Effector memory CD4-positive, alpha-beta T cell (primary cell): Measurements from ENCODE around the gene ZDHHC14.

ENCODE experiments used
- DNase-seq, 3 donors: peaks; one replicate each; pipeline ENCODE4 v3.0.0-alpha.2; 2020
- H3K27ac ChIP-seq: 2 replicates; pipeline ENCODE4 v1.7.0; 2013; ENCODE audit warnings: mild to moderate bottlenecking, low read length, moderate library complexity; ENCODE audit not compliant: insufficient read depth, poor library complexity, severe bottlenecking
- H3K27me3 ChIP-seq: replicated peaks from 2 replicates; pipeline ENCODE4 v1.7.0; 2013; ENCODE audit warnings: mild to moderate bottlenecking, low read length; ENCODE audit not compliant: insufficient read depth, control insufficient read depth, poor library complexity, severe bottlenecking
- H3K36me3 ChIP-seq: 2 replicates; pipeline ENCODE4 v1.7.0; 2013; ENCODE audit warnings: mild to moderate bottlenecking, low read length, moderate library complexity; ENCODE audit not compliant: control insufficient read depth, insufficient read depth
- H3K4me1 ChIP-seq: 2 replicates; pipeline ENCODE4 v1.7.0; 2013; ENCODE audit warnings: low read length, mild to moderate bottlenecking; ENCODE audit not compliant: control insufficient read depth, insufficient read depth, poor library complexity, severe bottlenecking
- H3K4me3 ChIP-seq: 2 replicates; pipeline ENCODE4 v1.7.0; 2013; ENCODE audit warnings: low read length, low read depth, mild to moderate bottlenecking; ENCODE audit not compliant: insufficient read depth, poor library complexity, severe bottlenecking
- H3K9me3 ChIP-seq: 2 replicates; pipeline ENCODE4 v1.7.0; 2013; ENCODE audit warnings: mild to moderate bottlenecking, low read length, moderate library complexity; ENCODE audit not compliant: control insufficient read depth

The ZDHHC14 gene

DNA sequence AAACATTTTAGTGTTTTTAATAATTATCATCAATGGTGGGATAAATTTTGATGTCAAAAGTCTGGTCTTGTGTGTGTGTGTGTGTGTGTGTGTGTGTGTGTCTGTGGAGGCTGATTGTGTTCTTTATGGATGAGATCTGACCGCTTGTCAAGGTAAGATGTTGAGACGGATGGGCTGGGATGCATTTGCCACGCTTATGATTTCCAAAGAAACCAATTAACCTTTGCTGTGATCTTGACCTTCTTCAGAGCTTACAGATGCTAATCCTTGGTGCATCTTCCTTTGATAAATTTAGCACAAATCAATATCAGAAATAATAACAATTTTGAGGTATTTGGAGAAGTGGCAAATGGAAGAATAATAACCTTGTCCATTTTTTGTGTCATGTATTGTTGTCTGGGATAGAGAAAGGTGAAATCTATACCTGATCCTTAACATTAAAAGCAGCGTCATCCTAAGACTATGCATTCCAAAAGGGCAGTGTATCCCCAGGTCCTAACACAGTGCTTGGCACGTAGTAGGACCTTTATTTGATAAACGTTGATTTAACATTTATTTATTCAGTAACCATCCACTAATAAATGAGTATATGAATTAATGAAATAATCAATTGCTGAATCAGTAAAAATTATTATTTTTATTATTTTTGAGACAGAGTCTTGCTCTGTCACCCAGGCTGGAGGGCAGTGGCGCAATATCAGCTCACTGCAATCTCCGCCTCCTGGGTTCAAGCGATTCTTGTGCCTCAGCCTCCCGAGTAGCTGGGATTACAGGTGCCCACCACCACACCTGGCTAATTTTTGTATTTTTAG, 70.1 kb downstream of the ZDHHC14 start:
- H3K4me3 ChIP-seq: no peak overlapping the region
- DNase-seq: no peak
- no peaks in the 10 kb centered on the region for H3K9me3 ChIP-seq
- H3K4me1 ChIP-seq: no peaks in the 10 kb centered on the region
- no peaks in the 10 kb centered on the region for H3K27me3 ChIP-seq
- H3K36me3 ChIP-seq: no peaks in the 10 kb centered on the region
- H3K27ac ChIP-seq: no peak overlapping the region

DNA sequence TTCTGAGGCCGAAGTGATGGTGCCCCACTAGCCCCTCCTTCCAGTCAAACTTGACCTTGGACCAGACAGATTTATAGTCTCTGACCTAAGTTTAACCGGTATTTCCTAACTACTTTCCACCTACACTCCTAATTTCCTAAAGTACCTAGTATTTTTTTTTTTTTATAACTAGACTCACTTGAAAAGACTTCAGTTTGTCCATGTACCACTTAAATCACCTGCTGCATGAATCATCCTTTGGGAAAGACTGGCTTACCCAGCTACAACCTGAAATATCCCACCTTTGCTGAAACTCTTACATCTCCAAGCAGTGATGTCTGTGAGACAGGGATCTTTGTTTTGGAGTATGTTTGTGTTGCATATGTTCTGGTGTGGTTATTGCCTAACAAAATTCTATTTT, 71.1 kb downstream of the ZDHHC14 start:
- H3K4me1 ChIP-seq: no peaks in the 10 kb centered on the region
- no peak overlapping the region for H3K4me3 ChIP-seq
- no peak for DNase-seq
- H3K9me3 ChIP-seq: no peaks in the 10 kb centered on the region
- H3K36me3 ChIP-seq: no peaks in the 10 kb centered on the region
- no peak overlapping the region for H3K27ac ChIP-seq
- no peaks in the 10 kb centered on the region for H3K27me3 ChIP-seq

DNA sequence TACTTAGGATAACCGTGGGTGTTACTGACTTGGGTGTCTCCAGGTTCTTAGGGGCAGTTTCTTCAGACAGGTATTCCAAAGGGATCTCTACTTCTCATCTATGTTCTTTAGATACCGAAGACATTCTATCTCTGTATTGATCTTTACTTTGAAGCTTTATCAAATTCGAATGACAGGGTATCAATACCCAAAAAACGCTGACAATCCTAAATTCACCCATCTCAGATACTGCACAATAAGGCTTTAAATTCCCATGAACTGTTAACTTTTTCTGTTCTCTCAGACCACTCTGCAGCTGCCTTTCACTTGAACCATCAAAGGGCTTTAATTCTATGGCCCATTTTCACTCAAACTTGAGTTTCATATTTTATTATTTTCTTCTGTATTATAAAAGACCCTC, 72.1 kb downstream of the ZDHHC14 start:
- no peak overlapping the region for H3K4me3 ChIP-seq
- H3K27me3 ChIP-seq: no peaks in the 10 kb centered on the region
- no peak overlapping the region for H3K27ac ChIP-seq
- H3K9me3 ChIP-seq: no peaks in the 10 kb centered on the region
- no peaks in the 10 kb centered on the region for H3K4me1 ChIP-seq
- H3K36me3 ChIP-seq: no peaks in the 10 kb centered on the region
- DNase-seq: no peak

DNA sequence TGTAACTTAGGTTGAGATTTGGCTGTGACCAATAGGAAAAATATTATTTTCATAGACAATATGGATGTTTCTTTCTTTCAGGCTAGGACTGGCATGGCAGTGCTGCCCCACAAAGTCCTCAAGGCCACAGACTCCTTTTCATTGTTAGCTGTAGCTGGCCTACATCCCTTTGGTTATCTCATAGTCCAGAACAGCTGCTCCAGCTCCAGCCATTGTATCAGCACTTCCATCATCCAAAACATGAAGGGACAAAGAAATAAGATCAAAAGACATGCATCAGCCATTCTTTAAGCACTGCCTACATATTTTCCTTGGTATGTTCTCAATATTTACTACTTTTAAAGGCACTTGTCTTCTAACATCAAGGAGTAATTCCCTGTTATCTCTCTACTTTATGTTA, 73.0 kb downstream of the ZDHHC14 start:
- H3K27me3 ChIP-seq: no peaks in the 10 kb centered on the region
- no peak for DNase-seq
- H3K4me1 ChIP-seq: no peaks in the 10 kb centered on the region
- no peak overlapping the region for H3K4me3 ChIP-seq
- H3K27ac ChIP-seq: no peak overlapping the region
- no peaks in the 10 kb centered on the region for H3K9me3 ChIP-seq
- no peaks in the 10 kb centered on the region for H3K36me3 ChIP-seq

DNA sequence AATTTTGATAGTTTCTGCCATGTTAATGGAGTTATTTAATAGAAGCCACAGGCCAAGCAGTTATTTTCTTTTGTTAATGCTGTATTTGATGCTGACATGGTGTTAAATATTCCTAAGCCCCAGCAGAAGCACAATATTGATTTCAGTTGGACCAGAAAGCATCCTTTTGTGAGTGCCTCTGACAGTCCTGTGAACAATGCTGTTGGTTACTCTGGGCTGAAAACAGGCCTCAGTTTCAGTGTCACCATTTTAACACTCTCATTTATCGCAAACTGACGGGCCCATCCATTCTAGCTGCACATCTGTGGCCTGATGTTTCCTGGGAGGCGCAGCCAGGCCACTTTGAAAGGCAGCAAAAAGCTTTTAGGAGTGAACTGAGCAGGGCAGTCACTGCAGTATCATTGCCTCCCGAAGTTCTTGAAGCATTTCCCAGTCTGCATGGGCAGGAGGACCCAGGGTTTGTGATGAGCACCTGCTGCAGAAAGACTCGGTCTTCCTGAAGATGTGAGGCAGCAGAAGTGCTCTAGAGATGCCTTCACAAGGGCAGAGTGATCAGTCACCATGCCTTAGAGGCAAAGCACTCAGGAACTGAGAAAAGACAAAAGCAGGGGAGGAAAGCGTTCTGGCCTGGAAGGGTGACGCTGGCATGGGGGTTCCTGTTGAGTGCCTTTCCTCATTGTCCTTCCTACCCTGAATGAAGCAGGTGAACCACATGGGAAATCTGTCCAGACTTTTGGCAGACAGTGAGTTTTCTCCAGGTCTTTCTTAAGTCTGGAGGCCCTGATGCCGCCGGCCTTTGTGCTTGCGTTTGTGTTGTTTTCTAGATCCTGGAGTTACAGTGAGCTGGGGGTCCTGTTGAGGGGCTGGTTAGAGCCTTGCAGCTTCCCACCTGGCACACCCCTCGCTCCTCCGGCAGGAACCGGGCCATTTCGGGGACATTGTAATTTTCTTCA, 74.0 kb downstream of the ZDHHC14 start:
- Histone ChIP-seq H3K27me3 (no peaks in the 10 kb centered on the region), H3K27ac (no peak overlapping the region), H3K36me3 (no peaks in the 10 kb centered on the region), H3K4me3 (no peak overlapping the region), H3K9me3 (no peaks in the 10 kb centered on the region), H3K4me1 (no peaks in the 10 kb centered on the region)
- no peak for DNase-seq

DNA sequence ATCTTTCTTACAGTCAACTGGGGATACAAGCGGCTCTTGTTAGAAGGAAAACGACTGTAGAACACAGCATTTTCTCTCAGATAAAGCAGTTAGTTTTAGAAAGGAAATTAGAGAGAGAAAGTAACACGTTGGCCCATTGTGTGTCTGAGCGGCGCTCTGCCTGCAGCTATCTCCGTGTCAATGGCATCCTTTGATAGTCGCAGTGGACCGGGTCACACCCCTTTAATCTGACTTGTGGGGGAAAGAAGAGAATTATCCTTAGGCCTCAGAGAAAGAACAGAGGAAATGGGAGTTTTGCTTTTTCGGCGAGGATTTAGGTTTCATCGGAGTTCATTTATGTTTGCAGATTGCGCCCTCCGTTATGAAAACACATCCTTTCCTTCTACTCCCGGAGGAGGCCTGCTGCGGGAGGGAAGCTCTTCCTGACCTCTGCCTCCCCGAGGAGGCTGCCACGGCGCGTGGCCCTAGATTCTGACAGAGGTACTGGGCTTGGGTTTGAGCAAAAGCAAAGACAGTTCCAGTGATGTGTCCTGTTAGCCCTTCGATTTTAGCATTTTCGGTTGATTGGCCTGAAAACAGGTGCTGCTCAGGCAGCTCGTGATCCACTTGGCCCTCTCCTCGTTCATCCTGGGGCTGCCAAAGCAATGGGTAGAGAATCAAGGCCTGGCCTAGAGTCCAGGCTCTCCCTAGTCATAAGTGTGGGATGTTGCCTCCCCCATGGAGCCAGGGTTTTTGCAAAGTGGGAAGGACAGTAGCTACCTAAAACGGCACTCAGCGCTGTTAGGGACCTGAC, 74.9 kb downstream of the ZDHHC14 start:
- H3K27ac ChIP-seq: no peak overlapping the region
- H3K9me3 ChIP-seq: no peaks in the 10 kb centered on the region
- H3K36me3 ChIP-seq: no peaks in the 10 kb centered on the region
- DNase-seq: no peak
- no peak overlapping the region for H3K4me3 ChIP-seq
- H3K4me1 ChIP-seq: peaks cover 6% of the 10 kb centered on the region
- H3K27me3 ChIP-seq: no peaks in the 10 kb centered on the region

DNA sequence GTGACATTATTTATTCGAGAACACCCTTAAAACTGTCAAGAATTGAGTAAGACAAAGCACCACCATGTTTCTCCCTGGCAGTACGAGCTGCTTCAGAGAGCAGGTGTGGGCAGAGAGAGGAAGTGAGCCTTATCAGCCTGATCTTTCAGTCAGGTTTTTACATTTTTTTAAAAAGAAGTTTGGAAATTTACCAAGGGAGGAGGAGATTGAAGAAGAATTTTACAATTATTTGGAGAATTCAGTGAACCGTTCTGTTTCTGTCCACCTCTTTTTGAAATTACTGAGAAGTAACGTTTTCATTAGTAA, 75.5 kb downstream of the ZDHHC14 start:
- no peak overlapping the region for H3K27ac ChIP-seq
- H3K4me3 ChIP-seq: no peak overlapping the region
- H3K27me3 ChIP-seq: no peaks in the 10 kb centered on the region
- H3K4me1 ChIP-seq: peaks cover 7% of the 10 kb centered on the region
- no peak for DNase-seq
- H3K9me3 ChIP-seq: no peaks in the 10 kb centered on the region
- H3K36me3 ChIP-seq: no peaks in the 10 kb centered on the region

DNA sequence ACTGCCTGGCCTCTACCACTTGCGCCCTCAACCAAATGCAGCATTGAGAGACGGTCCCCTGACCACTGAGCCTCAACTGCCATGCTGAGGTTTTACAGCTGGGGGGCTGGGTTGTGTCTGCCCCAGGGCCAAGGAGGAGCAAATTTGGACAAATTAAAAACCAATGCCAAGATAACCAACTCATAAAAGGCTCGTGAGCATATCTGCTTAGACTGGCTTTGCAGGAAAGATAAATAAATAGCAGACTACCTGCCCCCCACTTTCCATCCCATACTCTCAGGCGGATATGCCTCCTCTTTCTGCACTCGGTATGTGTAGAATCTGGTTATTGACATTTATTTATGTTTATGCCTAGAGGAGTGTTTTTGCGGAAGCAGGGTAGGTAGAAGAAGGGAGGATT, 76.8 kb downstream of the ZDHHC14 start:
- Histone ChIP-seq H3K9me3 (no peaks in the 10 kb centered on the region), H3K4me1 (peaks cover 7% of the 10 kb centered on the region), H3K36me3 (no peaks in the 10 kb centered on the region), H3K27me3 (no peaks in the 10 kb centered on the region), H3K4me3 (no peak overlapping the region), H3K27ac (no peak overlapping the region)
- no peak for DNase-seq

DNA sequence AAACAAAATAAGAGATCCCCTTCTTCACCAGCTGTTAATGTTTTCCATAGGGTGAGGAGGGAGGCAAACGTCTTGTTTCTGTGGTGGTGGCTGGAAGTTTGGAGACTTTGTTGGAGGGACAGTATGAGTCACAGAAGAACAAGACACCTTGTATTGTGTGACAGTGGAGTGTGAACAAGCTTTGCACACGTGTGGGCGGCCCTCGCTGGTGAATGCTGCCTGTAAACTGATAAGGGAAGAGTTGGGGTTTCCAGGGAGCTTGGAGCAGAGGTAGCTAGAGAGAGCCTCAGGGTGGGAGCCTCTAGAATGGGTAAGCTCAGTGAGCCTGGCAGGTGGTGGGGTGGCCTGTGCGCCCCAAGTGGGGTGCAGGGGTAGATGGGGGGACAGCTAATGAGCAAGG, 78.3 kb downstream of the ZDHHC14 start:
- no peak overlapping the region for H3K4me3 ChIP-seq
- H3K27ac ChIP-seq: no peak overlapping the region
- DNase-seq: no peak
- no peaks in the 10 kb centered on the region for H3K27me3 ChIP-seq
- H3K36me3 ChIP-seq: no peaks in the 10 kb centered on the region
- H3K4me1 ChIP-seq: peaks cover 7% of the 10 kb centered on the region
- H3K9me3 ChIP-seq: no peaks in the 10 kb centered on the region
